A549 treated with ZK216348 at 1 μM for 4 hours (cell line): ENCODE measurements around the gene PSMA3. TPM values are rescaled to one million over a fixed set of nuclear protein-coding genes. Genes with fewer than 3 reads are reported as not detected.

Experiments
- total RNA-seq: library from RNA; stranded (reverse); fragments of 200-300 nt; extraction: Qiagen RNA extraction; gene quantifications from 5 replicates; pipeline ENCODE4 v1.2.3, GENCODE V29; 2022; ENCODE audit warnings: low read depth

Gene PSMA3
- 166 to 280 TPM (median 197 TPM) in 5 replicates for total RNA-seq

GRCh38 chr14:58244556-58245387, at the start of gene PSMA3:
PSMA3 (plus strand) TSS chr14:58244843; CDS start chr14:58244921, 78 bp downstream.

GRCh38 chr14:58199726-58200479, 44.7 kb upstream of the PSMA3 start, which contains the start of gene ACTR10:
ACTR10 (plus strand) TSS chr14:58200149; CDS start chr14:58200218, 69 bp downstream.

GRCh38 chr14:58298477-58299400, 54.1 kb downstream of the PSMA3 start, which contains the start of gene ARID4A:
ARID4A (plus strand) TSS chr14:58298555; CDS start chr14:58299855, 1,300 bp downstream.

Other genes starting within 250 kb of the PSMA3 start
- gene ARMH4, start 92.6 kb upstream of the PSMA3 start, total RNA-seq: 0.53 to 1.1 TPM (median 0.62 TPM) in 5 replicates
- 35.2 to 75.4 TPM (median 50.1 TPM) in 5 replicates for gene ACTR10, start 44.7 kb upstream of the PSMA3 start, total RNA-seq
- gene ARID4A, start 53.7 kb downstream of the PSMA3 start, total RNA-seq: 4.5 to 8.6 TPM (median 5.8 TPM) in 5 replicates
- gene TOMM20L, start 151.1 kb downstream of the PSMA3 start, total RNA-seq: not detected in 5 replicates
- gene TIMM9, start 182.7 kb downstream of the PSMA3 start, total RNA-seq: 63.7 to 127 TPM (median 74.8 TPM) in 5 replicates
- gene KIAA0586, start 182.9 kb downstream of the PSMA3 start, total RNA-seq: 7.8 to 10.3 TPM (median 8.8 TPM) in 5 replicates